Hepatocyte (in vitro differentiated cells): Measurements from ENCODE around the gene KCNJ13. TPM values are rescaled to one million over a fixed set of nuclear protein-coding genes. Genes with fewer than 3 reads are reported as not detected.
"Not testable (repeated sequence)": the region's sequence is repeated elsewhere in the genome, so short reads cannot be mapped to it uniquely, and the experiment has no call there.

Experiments
- DNase-seq: peaks from one replicate; pipeline ENCODE4 v3.0.0-alpha.2; 2016; ENCODE audit warnings: low spot score
- H2AFZ ChIP-seq: fragments of 200-600 bp; sonication (generic); 2 replicates; pipeline ENCODE4 v1.6.0; 2016; ENCODE audit warnings: antibody characterized with exemption, mild to moderate bottlenecking
- H3K27ac ChIP-seq: fragments of 200-600 bp; sonication (generic); 2 replicates; pipeline ENCODE4 v1.5.1; 2016; ENCODE audit warnings: mild to moderate bottlenecking
- H3K27me3 ChIP-seq: fragments of 200-600 bp; sonication (generic); 2 replicates; pipeline ENCODE4 v1.6.1; 2016
- H3K36me3 ChIP-seq: fragments of 200-600 bp; sonication (generic); replicated peaks from 2 replicates; pipeline ENCODE4 v1.5.1; 2016; ENCODE audit warnings: low read depth; ENCODE audit not compliant: insufficient read depth
- H3K4me1 ChIP-seq: fragments of 200-600 bp; sonication (generic); 2 replicates; pipeline ENCODE4 v1.5.1; 2016; ENCODE audit warnings: mild to moderate bottlenecking, moderate library complexity; ENCODE audit not compliant: insufficient read depth
- H3K4me2 ChIP-seq: fragments of 200-600 bp; sonication (generic); 2 replicates; pipeline ENCODE4 v1.6.0; 2016
- H3K4me3 ChIP-seq: fragments of 200-600 bp; sonication (generic); 2 replicates; pipeline ENCODE4 v1.5.1; 2016; ENCODE audit warnings: mild to moderate bottlenecking
- H3K79me2 ChIP-seq: fragments of 200-600 bp; sonication (generic); 2 replicates; pipeline ENCODE4 v1.6.0; 2017; ENCODE audit warnings: mild to moderate bottlenecking
- H3K9me2 ChIP-seq: fragments of 200-600 bp; sonication (generic); replicated peaks from 2 replicates; pipeline ENCODE4 v1.6.0; 2017; ENCODE audit warnings: mild to moderate bottlenecking; ENCODE audit not compliant: insufficient read depth
- H3K9me3 ChIP-seq: fragments of 200-600 bp; sonication (generic); 2 replicates; pipeline ENCODE4 v1.5.1; 2016; ENCODE audit warnings: low read depth, mild to moderate bottlenecking
- H4K20me1 ChIP-seq: fragments of 200-600 bp; sonication (generic); 2 replicates; pipeline ENCODE4 v1.6.0; 2016; ENCODE audit warnings: mild to moderate bottlenecking; ENCODE audit not compliant: insufficient read depth, poor library complexity, severe bottlenecking
- CTCF ChIP-seq: fragments of 200-600 bp; sonication (generic); IDR thresholded peaks from 2 replicates; pipeline ENCODE4 v1.5.1; 2016; ENCODE audit warnings: antibody characterized with exemption, mild to moderate bottlenecking; ENCODE audit not compliant: poor library complexity
- EZH2 ChIP-seq: fragments of 200-600 bp; sonication (generic); IDR thresholded peaks from 2 replicates; pipeline ENCODE4 v1.6.1; 2016; ENCODE audit warnings: antibody characterized with exemption, mild to moderate bottlenecking, borderline replicate concordance
- EZH2phosphoT487 ChIP-seq: fragments of 200-600 bp; sonication (generic); IDR thresholded peaks from one replicate; pipeline ENCODE4 v1.6.1; 2018; ENCODE audit warnings: antibody characterized with exemption, mild to moderate bottlenecking, low read depth, moderate library complexity; ENCODE audit not compliant: unreplicated experiment, severe bottlenecking
- WGBS: methylation state at CpG from one replicate; pipeline ENCODE4 v1.1.6; 2016; ENCODE audit warnings: low lambda C conversion rate; ENCODE audit errors: missing lambda C conversion rate; 5-methylcytosine and 5-hydroxymethylcytosine counted together
- polyA plus RNA-seq: library from polyadenylated mRNA; unstranded; fragments of >200 nt; fragmentation: Nextera tagmentation; extraction: Ambion mirVana; gene quantifications from 2 replicates; pipeline ENCODE4 v1.2.1, GENCODE V29; 2016
- total RNA-seq: library from RNA; depleted of rRNA; stranded (reverse); fragments of >200 nt; gene quantifications from 2 replicates; pipeline ENCODE4 v1.2.3, GENCODE V29; 2014

KCNJ13 gene
- total and polyA plus RNA-seq, 2 experiments from 2014 or later = 43.1 to 56.6 TPM

GRCh38 chr2:232728785-232729184 lies 47.6 kb downstream of the KCNJ13 start:
- Histone ChIP-seq H4K20me1 (peaks cover 56% of the 10 kb centered on the region), H3K9me2 (no peaks in the 10 kb centered on the region), H3K9me3 (no peaks in the 10 kb centered on the region), H3K27ac (no peak overlapping the region), H3K4me1 (no peaks in the 10 kb centered on the region), H3K4me2 (no peak overlapping the region), H3K4me3 (no peak overlapping the region), H2AFZ (no peak overlapping the region), H3K27me3 (no peaks in the 10 kb centered on the region), H3K36me3 (no peaks in the 10 kb centered on the region), H3K79me2 (peaks cover 86% of the 10 kb centered on the region)
- WGBS = 97% methylated on average over 3 of the region's 3 CpGs
- TF ChIP-seq EZH2 (no peak), EZH2phosphoT487 (no peak), CTCF (no peak)
- no peak for DNase-seq

GRCh38 chr2:232723027-232723426 lies 53.3 kb downstream of the KCNJ13 start:
- Histone ChIP-seq H3K4me2 (no peak overlapping the region), H4K20me1 (peaks cover 79% of the 10 kb centered on the region), H3K27me3 (no peaks in the 10 kb centered on the region), H3K4me3 (no peak overlapping the region), H3K9me3 (no peaks in the 10 kb centered on the region), H2AFZ (no peak overlapping the region), H3K27ac (no peak overlapping the region), H3K79me2 (peaks cover 97% of the 10 kb centered on the region), H3K9me2 (no peaks in the 10 kb centered on the region), H3K4me1 (no peaks in the 10 kb centered on the region), H3K36me3 (no peaks in the 10 kb centered on the region)
- 93% methylated on average over 1 of the region's 1 CpG for WGBS
- no peak for TF ChIP-seq EZH2phosphoT487
- TF ChIP-seq EZH2 = no peak
- TF ChIP-seq CTCF = no peak
- DNase-seq = no peak

GRCh38 chr2:232721882-232722281 lies 54.5 kb downstream of the KCNJ13 start:
- no peak for TF ChIP-seq EZH2
- no peak for TF ChIP-seq EZH2phosphoT487
- TF ChIP-seq CTCF = no peak
- Histone ChIP-seq H3K9me3 (no peaks in the 10 kb centered on the region), H3K4me1 (no peaks in the 10 kb centered on the region), H3K4me3 (no peak overlapping the region), H2AFZ (no peak overlapping the region), H3K36me3 (no peaks in the 10 kb centered on the region), H3K27me3 (no peaks in the 10 kb centered on the region), H3K27ac (no peak overlapping the region), H3K79me2 (peaks cover 97% of the 10 kb centered on the region), H4K20me1 (peaks cover 81% of the 10 kb centered on the region), H3K4me2 (no peak overlapping the region), H3K9me2 (no peaks in the 10 kb centered on the region)
- WGBS = 93% methylated on average over 2 of the region's 2 CpGs
- no peak for DNase-seq

GRCh38 chr2:232721261-232721660 lies 55.1 kb downstream of the KCNJ13 start:
- WGBS = 89% methylated on average over 2 of the region's 2 CpGs
- Histone ChIP-seq H2AFZ (no peak overlapping the region), H3K79me2 (peaks cover 97% of the 10 kb centered on the region), H3K4me3 (no peak overlapping the region), H3K4me2 (no peak overlapping the region), H3K36me3 (no peaks in the 10 kb centered on the region), H3K27ac (no peak overlapping the region), H3K27me3 (no peaks in the 10 kb centered on the region), H3K4me1 (no peaks in the 10 kb centered on the region), H3K9me2 (no peaks in the 10 kb centered on the region), H3K9me3 (no peaks in the 10 kb centered on the region), H4K20me1 (peaks cover 84% of the 10 kb centered on the region)
- no peak for DNase-seq
- TF ChIP-seq EZH2 (no peak), EZH2phosphoT487 (no peak), CTCF (no peak)

- Histone ChIP-seq H3K79me2 (peaks cover 97% of the 10 kb centered on the region), H4K20me1 (peaks cover 78% of the 10 kb centered on the region)
- not testable (repeated sequence) for H2AFZ ChIP-seq, H3K4me3 ChIP-seq, DNase-seq, H3K9me2 ChIP-seq, H3K36me3 ChIP-seq, H3K4me1 ChIP-seq, H3K4me2 ChIP-seq, H3K27me3 ChIP-seq, H3K27ac ChIP-seq, H3K9me3 ChIP-seq
Observed at GRCh38 chr2:232720056-232720455, 56.3 kb downstream of the KCNJ13 start.
